ENCODE results near the gene INAFM2. TPM values are rescaled to one million over a fixed set of nuclear protein-coding genes. Genes with fewer than 3 reads are reported as not detected.

The INAFM2 gene
- total RNA-seq, 2 experiments from 2014 or later: 6.8 to 7.0 TPM

- ChIA-PET CTCF (interaction anchor here (0.6 to 3.6 kb wide), 11 partner anchors 12 to 490 kb away, joined by 3 to 57 read pairs (median 7); partner anchors contain the start of genes DISP2 and IVD), POLR2A (interaction anchor here (0.7 to 1.1 kb wide), 2 partner anchors 9 to 22 kb away, joined by 3 to 4 read pairs; no protein-coding TSS in a partner anchor)
- no peaks in the 10 kb centered on the region for H3K36me3 ChIP-seq (ENCODE audit: insufficient read depth, low read length)
- H3K27ac ChIP-seq (ENCODE audit: low read depth in 1 of 2, low read length in 2 of 2): no peak overlapping the region
- no peak for ATAC-seq (ENCODE audit: poor library complexity)
- Mint-ChIP-seq H3K27me3 (no peaks in the 10 kb centered on the region), H3K27ac (no peak overlapping the region), H3K4me3 (no peak overlapping the region), H3K36me3 (ENCODE audit: low read depth) (no peaks in the 10 kb centered on the region), H3K9me3 (no peaks in the 10 kb centered on the region), H3K4me1 (ENCODE audit: low read depth) (no peaks in the 10 kb centered on the region)
- intact Hi-C loops (cut with DNase I, micrococcal nuclease): loop anchor here in 1 of 2 experiments (2.0 kb wide), 1 partner anchor 21 kb away; no protein-coding TSS in a partner anchor
- no peaks in the 10 kb centered on the region for H3K9me3 ChIP-seq (ENCODE audit: control insufficient read depth in 1 of 2, insufficient read depth in 1 of 2, low read length in 2 of 2)
- no peak overlapping the region for H3K4me3 ChIP-seq (ENCODE audit: low read length)
- H3K4me1 ChIP-seq (ENCODE audit: insufficient read depth, low read length): peaks cover 11% of the 10 kb centered on the region
- TF ChIP-seq CTCF (IDR thresholded peaks at IDR 0.05): no peak
- no peaks in the 10 kb centered on the region for H3K27me3 ChIP-seq (ENCODE audit: control insufficient read depth in 1 of 2, insufficient read depth in 2 of 2, low read length in 2 of 2)
- DNase-seq: no peak
Observed at GRCh38 chr15:40345225-40345866, 21.9 kb downstream of the INAFM2 start.

GRCh38 chr15:40345867-40346578, 22.5 kb downstream of the INAFM2 start:
- Histone ChIP-seq H3K36me3 (ENCODE audit: insufficient read depth, low read length) (no peaks in the 10 kb centered on the region), H3K27ac (ENCODE audit: low read depth in 1 of 2, low read length in 2 of 2) (no peak overlapping the region), H3K4me3 (ENCODE audit: low read length) (no peak overlapping the region), H3K27me3 (ENCODE audit: control insufficient read depth in 1 of 2, insufficient read depth in 2 of 2, low read length in 2 of 2) (no peaks in the 10 kb centered on the region), H3K9me3 (ENCODE audit: control insufficient read depth in 1 of 2, insufficient read depth in 1 of 2, low read length in 2 of 2) (no peaks in the 10 kb centered on the region), H3K4me1 (ENCODE audit: insufficient read depth, low read length) (peaks cover 11% of the 10 kb centered on the region)
- Mint-ChIP-seq H3K36me3 (ENCODE audit: low read depth) (no peaks in the 10 kb centered on the region), H3K27me3 (no peaks in the 10 kb centered on the region), H3K27ac (no peak overlapping the region), H3K9me3 (no peaks in the 10 kb centered on the region), H3K4me1 (ENCODE audit: low read depth) (no peaks in the 10 kb centered on the region), H3K4me3 (no peak overlapping the region)
- CTCF ChIA-PET: interaction anchor here (0.6 to 3.6 kb wide), 2 partner anchors 76 to 489 kb away, joined by 3 to 57 read pairs; no protein-coding TSS in a partner anchor
- POLR2A ChIA-PET: interaction anchor here (1.1 kb wide), 1 partner anchor 22 kb away, joined by 3 read pairs; no protein-coding TSS in a partner anchor
- no peak for DNase-seq
- no peak for TF ChIP-seq CTCF (IDR thresholded peaks at IDR 0.05)
- intact Hi-C loops (cut with DNase I, micrococcal nuclease): loop anchor here in 1 of 2 experiments (2.0 kb wide), 1 partner anchor 21 kb away; no protein-coding TSS in a partner anchor
- no peak for ATAC-seq (ENCODE audit: poor library complexity)

GRCh38 chr15:40346579-40347558, 23.4 kb downstream of the INAFM2 start:
- CTCF ChIA-PET: no interaction called here
- ATAC-seq (ENCODE audit: poor library complexity): no peak

More at GRCh38 chr15:40346579-40347558, 23.4 kb downstream of the INAFM2 start:
- DNase-seq: no peak
- H3K27ac ChIP-seq (ENCODE audit: low read depth in 1 of 2, low read length in 2 of 2): no peak overlapping the region
- Mint-ChIP-seq H3K27me3 (no peaks in the 10 kb centered on the region), H3K9me3 (no peaks in the 10 kb centered on the region), H3K27ac (no peak overlapping the region), H3K4me3 (no peak overlapping the region), H3K36me3 (ENCODE audit: low read depth) (no peaks in the 10 kb centered on the region), H3K4me1 (ENCODE audit: low read depth) (no peaks in the 10 kb centered on the region)
- POLR2A ChIA-PET: no interaction called here
- H3K9me3 ChIP-seq (ENCODE audit: control insufficient read depth in 1 of 2, insufficient read depth in 1 of 2, low read length in 2 of 2): no peaks in the 10 kb centered on the region
- H3K4me3 ChIP-seq (ENCODE audit: low read length): no peak overlapping the region
- H3K27me3 ChIP-seq (ENCODE audit: control insufficient read depth in 1 of 2, insufficient read depth in 2 of 2, low read length in 2 of 2): no peaks in the 10 kb centered on the region
- intact Hi-C loops (cut with DNase I, micrococcal nuclease): no loop called here
- H3K36me3 ChIP-seq (ENCODE audit: insufficient read depth, low read length): no peaks in the 10 kb centered on the region
- TF ChIP-seq CTCF (IDR thresholded peaks at IDR 0.05): no peak
- peaks cover 11% of the 10 kb centered on the region for H3K4me1 ChIP-seq (ENCODE audit: insufficient read depth, low read length)
